IPS-20b (cell line): ENCODE results near the gene TPSD1.
"Not testable (repeated sequence)": the region's sequence is repeated elsewhere in the genome, so short reads cannot be mapped to it uniquely, and the experiment has no call there.

Experiments used
- H3K27ac ChIP-seq: one replicate; pipeline ENCODE4 v1.5.1; 2013; ENCODE audit warnings: low read length
- H3K27me3 ChIP-seq: 2 replicates; pipeline ENCODE4 v1.6.1; 2013; ENCODE audit warnings: mild to moderate bottlenecking, low read length, inconsistent platforms; ENCODE audit not compliant: insufficient read depth
- H3K36me3 ChIP-seq: 2 replicates; pipeline ENCODE4 v1.6.1; 2013; ENCODE audit warnings: low read depth, mild to moderate bottlenecking, inconsistent platforms, low read length, moderate library complexity; ENCODE audit not compliant: insufficient read depth
- H3K4me1 ChIP-seq: 2 replicates; pipeline ENCODE4 v1.6.1; 2013; ENCODE audit warnings: mild to moderate bottlenecking, control low read depth, inconsistent platforms, low read length, moderate library complexity; ENCODE audit not compliant: insufficient read depth
- H3K4me3 ChIP-seq: 2 replicates; pipeline ENCODE4 v1.5.1; 2013; ENCODE audit warnings: mild to moderate bottlenecking, low read length, inconsistent platforms
- H3K9ac ChIP-seq: 2 replicates; pipeline ENCODE4 v1.6.1; 2013; ENCODE audit warnings: low read depth, mild to moderate bottlenecking, inconsistent platforms, low read length, moderate library complexity
- H3K9me3 ChIP-seq: 2 replicates; pipeline ENCODE4 v1.6.1; 2013; ENCODE audit warnings: mild to moderate bottlenecking, low read depth, low read length, inconsistent platforms; ENCODE audit not compliant: insufficient read depth

The TPSD1 gene

DNA sequence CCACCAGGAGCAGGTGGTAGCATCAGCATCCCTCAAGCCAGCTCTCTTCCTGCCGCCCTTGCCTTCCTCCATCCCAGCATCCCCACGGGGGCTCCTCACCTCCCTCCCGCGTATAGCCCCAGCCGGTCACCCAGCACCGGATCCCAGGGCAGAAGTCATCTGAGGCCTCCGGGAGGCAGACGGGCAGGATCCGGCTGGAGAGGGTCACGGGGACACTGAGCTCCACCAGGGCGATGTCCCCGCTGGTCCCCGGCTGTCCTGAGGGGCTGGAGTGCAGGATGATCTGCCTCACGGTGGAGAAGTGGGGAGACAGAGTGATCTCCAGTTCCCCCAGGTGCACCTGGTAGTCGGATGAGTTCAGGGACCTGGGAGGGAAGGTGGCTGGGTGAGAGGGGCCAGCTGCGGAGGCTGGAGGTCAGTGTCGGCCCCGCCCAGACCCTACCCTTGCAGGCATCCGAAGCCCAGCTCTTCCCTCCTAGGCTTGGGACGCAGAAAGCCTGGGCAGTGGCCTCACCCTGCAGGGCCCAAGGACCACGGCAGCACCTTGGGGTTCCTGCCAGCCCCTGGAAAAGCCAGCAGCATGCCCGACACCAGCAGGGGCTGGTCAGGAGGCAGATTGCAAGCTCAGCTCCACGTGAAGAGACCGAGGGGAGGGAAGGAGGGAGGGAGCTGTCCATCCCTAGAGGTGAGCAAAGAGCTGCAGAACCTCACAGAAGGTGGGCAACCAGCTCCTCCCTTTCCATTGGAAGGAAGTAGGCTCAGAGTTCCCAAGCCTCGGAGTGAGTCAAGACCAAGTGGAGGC lies 33.1 kb upstream of the TPSD1 start:
- Histone ChIP-seq H3K27ac (no peak overlapping the region), H3K9me3 (no peaks in the 10 kb centered on the region), H3K27me3 (no peaks in the 10 kb centered on the region), H3K4me3 (no peak overlapping the region), H3K4me1 (no peaks in the 10 kb centered on the region), H3K9ac (no peak overlapping the region), H3K36me3 (0 out of 2 replicates have a peak, but pooled peaks cover 7% of the 10 kb centered on the region)

DNA sequence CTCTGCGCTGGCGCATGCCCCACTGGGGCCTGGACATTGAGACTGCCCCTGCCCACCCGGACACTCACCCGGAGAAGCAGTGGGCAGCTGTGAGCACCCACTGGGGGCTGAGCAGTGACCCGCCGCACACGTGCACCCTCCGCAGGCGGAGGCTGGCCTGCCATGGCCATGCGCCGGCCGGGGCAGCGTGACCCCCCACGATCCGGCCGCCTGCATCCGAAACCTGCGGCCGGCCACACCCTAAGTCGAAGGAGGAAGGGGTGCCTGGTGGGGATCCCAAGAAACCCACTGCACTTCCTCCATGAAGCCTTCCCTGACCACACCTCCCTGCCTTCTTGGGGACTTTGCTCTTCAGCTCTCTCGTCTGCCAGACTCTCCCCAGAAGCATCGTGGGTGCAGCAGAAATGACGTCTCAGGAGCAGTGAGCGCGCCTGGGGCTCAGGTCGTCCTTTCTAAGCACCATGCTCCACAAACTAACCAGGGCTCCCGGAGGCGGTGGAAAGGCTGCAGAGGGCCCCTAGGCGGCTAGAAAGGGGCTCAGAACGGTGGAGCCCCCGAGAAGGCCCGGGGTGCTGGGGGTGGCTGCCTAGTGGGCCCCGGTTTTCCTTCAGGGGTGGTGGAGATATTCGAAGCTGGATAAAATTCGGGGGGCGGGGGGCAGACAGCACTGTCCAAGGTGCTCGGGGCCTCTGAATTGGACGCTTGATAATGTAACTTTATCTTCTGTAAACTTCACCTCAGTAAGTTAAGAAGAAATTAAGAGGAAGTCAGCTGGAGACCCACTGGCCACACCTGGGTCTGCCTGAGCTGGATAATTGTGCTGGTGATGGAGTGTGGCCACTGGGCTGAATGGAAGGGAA lies 32.3 kb upstream of the TPSD1 start:
- Histone ChIP-seq H3K27ac (no peak overlapping the region), H3K4me1 (no peaks in the 10 kb centered on the region), H3K36me3 (0 out of 2 replicates have a peak, but pooled peaks cover 5% of the 10 kb centered on the region), H3K9me3 (no peaks in the 10 kb centered on the region), H3K27me3 (no peaks in the 10 kb centered on the region), H3K9ac (no peak overlapping the region), H3K4me3 (no peak overlapping the region)

DNA sequence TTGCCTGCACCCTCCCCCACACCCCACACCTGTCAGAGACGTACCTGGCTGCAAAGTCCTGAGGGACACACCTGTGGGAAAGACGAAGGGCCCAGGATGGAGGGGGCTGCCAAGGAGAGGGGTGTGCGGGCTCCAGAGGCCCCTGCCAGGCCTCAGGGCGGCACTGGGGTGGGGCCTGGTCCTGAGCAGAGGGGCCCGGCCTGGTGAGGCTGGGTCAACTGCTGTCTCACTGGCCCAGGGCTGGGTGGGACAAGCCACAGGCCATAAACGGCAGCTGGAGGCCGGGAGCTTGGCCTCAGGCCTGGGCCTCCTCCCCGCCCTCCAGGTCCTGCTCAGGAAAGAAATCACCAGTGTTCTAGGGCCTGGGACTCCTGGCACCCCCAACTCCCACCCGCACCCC lies 31.3 kb upstream of the TPSD1 start:
- Histone ChIP-seq H3K4me1 (no peaks in the 10 kb centered on the region), H3K9ac (no peak overlapping the region), H3K36me3 (0 out of 2 replicates have a peak, but pooled peaks cover 5% of the 10 kb centered on the region), H3K27me3 (no peaks in the 10 kb centered on the region), H3K27ac (no peak overlapping the region), H3K4me3 (no peak overlapping the region), H3K9me3 (no peaks in the 10 kb centered on the region)

- H3K9ac ChIP-seq: no peak within 1 kb of the TSS
- H3K27ac ChIP-seq: no peak within 1 kb of the TSS
- no peaks in the 10 kb centered on the region for H3K27me3 ChIP-seq
- no peaks in the 10 kb centered on the region for H3K4me1 ChIP-seq
- no peak within 1 kb of the TSS for H3K4me3 ChIP-seq
- H3K36me3 ChIP-seq: 0 out of 2 replicates have a peak, but pooled peaks cover 5% of the 10 kb centered on the region
- H3K9me3 ChIP-seq: no peaks in the 10 kb centered on the region
These were observed 30.8 kb upstream of the TPSD1 start, which contains the start of gene TPSG1 for GRCh38 chr16:1225051-1225451. Gene TPSG1, minus strand, starts transcription at chr16:1225268. Its CDS starts 16 bp downstream, at chr16:1225252.

GRCh38 chr16:1225728-1226311 lies 30.0 kb upstream of the TPSD1 start:
- not testable (repeated sequence) for H3K9me3 ChIP-seq, H3K27ac ChIP-seq, H3K4me3 ChIP-seq, H3K4me1 ChIP-seq, H3K36me3 ChIP-seq, H3K27me3 ChIP-seq, H3K9ac ChIP-seq

GRCh38 chr16:1226692-1227091 lies 29.2 kb upstream of the TPSD1 start:
- H3K9me3 ChIP-seq, H3K9ac ChIP-seq, H3K4me3 ChIP-seq, H3K36me3 ChIP-seq, H3K27ac ChIP-seq, H3K4me1 ChIP-seq, H3K27me3 ChIP-seq: not testable (repeated sequence)

- not testable (repeated sequence) for H3K27me3 ChIP-seq, H3K4me1 ChIP-seq, H3K4me3 ChIP-seq, H3K9me3 ChIP-seq, H3K36me3 ChIP-seq, H3K27ac ChIP-seq, H3K9ac ChIP-seq
These were observed 27.6 kb upstream of the TPSD1 start for GRCh38 chr16:1228227-1228626.

- H3K27ac ChIP-seq, H3K9me3 ChIP-seq, H3K27me3 ChIP-seq, H3K4me1 ChIP-seq, H3K36me3 ChIP-seq, H3K4me3 ChIP-seq, H3K9ac ChIP-seq: not testable (repeated sequence)
These were observed 26.4 kb upstream of the TPSD1 start for GRCh38 chr16:1229476-1229875.

- not testable (repeated sequence) for H3K9me3 ChIP-seq, H3K9ac ChIP-seq, H3K27me3 ChIP-seq, H3K4me3 ChIP-seq, H3K27ac ChIP-seq, H3K36me3 ChIP-seq, H3K4me1 ChIP-seq
These were observed 25.8 kb upstream of the TPSD1 start, which contains the start of gene TPSB2 for GRCh38 chr16:1230084-1230470. Gene TPSB2, minus strand, starts transcription at chr16:1230184. Its CDS starts 233 bp downstream, at chr16:1229951.

DNA sequence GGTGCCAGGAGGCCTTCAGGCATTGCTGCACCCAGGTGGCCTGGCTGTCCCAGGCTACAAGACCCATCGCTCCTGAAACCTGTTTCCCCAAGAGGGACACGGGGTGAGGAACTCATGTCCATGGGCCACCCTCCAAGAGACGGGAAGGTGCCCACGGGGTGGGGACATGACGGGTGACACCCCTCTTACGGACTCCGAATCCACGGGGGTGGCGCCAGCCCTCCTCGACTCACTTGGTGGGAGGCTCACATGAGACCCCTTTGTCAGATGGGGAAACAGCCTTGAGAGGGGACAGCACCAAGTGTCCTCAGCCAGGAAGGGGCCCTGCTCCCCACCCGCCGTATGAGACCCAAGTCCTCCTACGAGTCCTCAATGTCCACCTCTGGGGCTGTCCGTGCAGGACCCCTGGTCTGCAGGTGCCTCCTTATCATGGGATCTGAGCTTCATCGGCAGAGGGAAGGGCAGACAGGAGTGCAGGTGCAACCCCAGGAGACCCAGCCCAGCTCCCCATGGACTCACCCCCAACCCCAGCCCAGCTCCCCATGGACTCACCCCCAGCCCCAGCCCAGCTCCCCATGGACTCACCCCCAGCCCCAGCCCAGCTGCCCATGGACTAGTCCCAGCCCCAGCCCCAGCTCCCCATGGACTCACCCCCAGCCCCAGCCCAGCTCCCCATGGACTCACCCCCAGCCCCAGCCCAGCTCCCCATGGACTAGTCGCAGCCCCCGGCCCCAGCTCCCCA lies 25.2 kb upstream of the TPSD1 start:
- not testable (repeated sequence) for H3K4me1 ChIP-seq, H3K4me3 ChIP-seq, H3K27me3 ChIP-seq, H3K9ac ChIP-seq, H3K9me3 ChIP-seq, H3K27ac ChIP-seq, H3K36me3 ChIP-seq

DNA sequence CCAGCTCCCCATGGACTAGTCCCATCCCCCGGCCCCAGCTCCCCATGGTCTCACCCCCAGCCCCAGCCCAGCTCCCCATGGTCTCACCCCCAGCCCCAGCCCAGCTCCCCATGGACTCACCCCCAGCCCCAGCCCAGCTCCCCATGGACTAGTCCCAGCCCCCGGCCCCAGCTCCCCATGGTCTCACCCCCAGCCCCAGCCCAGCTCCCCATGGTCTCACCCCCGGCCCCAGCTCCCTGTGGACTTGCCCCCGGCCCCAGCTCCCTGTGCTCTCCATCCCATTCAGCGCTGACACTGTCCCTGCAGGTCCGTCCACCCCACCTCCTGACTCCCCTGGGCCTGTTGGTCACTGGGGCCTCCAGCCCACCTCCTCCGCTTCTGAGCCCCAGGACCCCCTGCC lies 24.6 kb upstream of the TPSD1 start:
- not testable (repeated sequence) for H3K9me3 ChIP-seq, H3K27ac ChIP-seq, H3K27me3 ChIP-seq, H3K4me3 ChIP-seq, H3K9ac ChIP-seq, H3K4me1 ChIP-seq, H3K36me3 ChIP-seq
